BLaER1 treated with 17β-estradiol and CSF1 and Interleukin-3, amounts not matched to agents 10 nM and 100 nM (cell line): ENCODE results near the gene TMC6.
"Not testable (repeated sequence)": the region's sequence is repeated elsewhere in the genome, so short reads cannot be mapped to it uniquely, and the experiment has no call there.

Source experiments
- H3K27ac ChIP-seq, 11 experiments: shearing (Covaris generic); formaldehyde crosslinking; 2 replicates each; pipeline ENCODE4 v1.8.1; 2022
- H3K27me3 ChIP-seq, 11 experiments: shearing (Covaris generic); formaldehyde crosslinking; 2 replicates each; pipeline ENCODE4 v1.8.1; 2022
- H3K36me3 ChIP-seq, 11 experiments: shearing (Covaris generic); formaldehyde crosslinking; 2 replicates each; pipeline ENCODE4 v1.8.1; 2022
- H3K4me1 ChIP-seq, 10 experiments: shearing (Covaris generic); formaldehyde crosslinking; 2 replicates each; pipeline ENCODE4 v1.8.1; 2022
- H3K4me2 ChIP-seq, 11 experiments: shearing (Covaris generic); formaldehyde crosslinking; 2 replicates each; pipeline ENCODE4 v1.8.1; 2022
- H3K4me3 ChIP-seq, 10 experiments: shearing (Covaris generic); formaldehyde crosslinking; 2 replicates each; pipeline ENCODE4 v1.8.1; 2022
- H3K9ac ChIP-seq, 11 experiments: shearing (Covaris generic); formaldehyde crosslinking; 2 replicates each; pipeline ENCODE4 v1.8.1; 2022
- H3K9me3 ChIP-seq, 11 experiments: shearing (Covaris generic); formaldehyde crosslinking; replicated peaks in 1 of 11; 2 replicates each; pipeline ENCODE4 v1.8.1; 2022
- H4K20me1 ChIP-seq, 11 experiments: shearing (Covaris generic); formaldehyde crosslinking; 2 replicates each; pipeline ENCODE4 v1.8.1; 2022
- Cebpa-rat ChIP-seq, 11 experiments: shearing (Covaris generic); IDR thresholded peaks; 2 replicates each; pipeline ENCODE4 v1.8.1; 2022

Gene TMC6

DNA sequence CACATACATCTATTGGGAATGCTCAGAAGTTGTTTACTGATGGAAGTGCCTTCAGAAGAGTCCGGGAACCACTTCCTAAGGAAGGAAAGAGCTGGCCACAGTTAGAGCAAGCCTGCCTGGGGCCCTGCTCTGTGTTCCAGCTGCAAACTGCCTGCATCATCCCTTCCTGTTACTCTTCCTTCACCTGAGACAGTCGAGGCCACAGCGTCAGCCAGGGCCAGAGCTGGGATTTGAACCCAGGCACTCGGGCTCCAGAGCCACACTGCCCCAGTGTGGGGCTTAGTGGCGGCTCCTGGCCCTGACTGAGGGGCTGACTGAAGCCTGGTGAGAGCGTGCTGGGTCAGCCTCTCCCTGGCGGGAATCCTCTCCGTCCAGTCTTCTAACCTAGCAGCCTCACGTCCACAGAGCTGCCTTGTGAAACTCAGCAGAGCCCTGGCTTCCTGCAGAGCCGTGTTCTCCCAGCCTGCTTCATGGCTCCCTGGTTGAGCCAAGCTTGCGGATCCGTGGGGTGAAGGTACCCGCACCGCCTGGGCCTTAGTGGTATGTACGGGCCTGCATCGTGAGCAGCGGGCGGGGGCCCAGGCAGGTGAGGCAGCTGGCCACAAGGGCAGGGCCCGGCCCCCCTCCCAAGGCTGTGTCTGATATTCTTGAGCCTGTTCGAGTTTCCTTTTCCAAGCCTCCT is 13.0 kb upstream of the TMC6 start:
- peak overlapping the region in 10 of 11 experiments; percentile 6 to 61 (median 54); a peak in 16 of 22 replicates for H3K9ac ChIP-seq
- H3K36me3 ChIP-seq = peaks cover 0 to 30% (median 5%) of the 10 kb centered on the region in 11 experiments; a peak in 12 of 22 replicates
- peak overlapping the region; percentile 55 to 92 (median 71) for H3K4me2 ChIP-seq
- H3K27ac ChIP-seq = peak overlapping the region in 10 of 11 experiments; percentile 18 to 66 (median 50); a peak in 15 of 22 replicates
- 0 out of 20 replicates have a peak overlapping the region, but pooled peaks of 1 of the 10 experiments have one; percentile 35 for H3K4me3 ChIP-seq
- peaks cover 64 to 96% (median 77%) of the 10 kb centered on the region in 10 experiments for H3K4me1 ChIP-seq
- no peaks in the 10 kb centered on the region for H3K9me3 ChIP-seq
- H4K20me1 ChIP-seq = peaks cover 0 to 71% (median 18%) of the 10 kb centered on the region in 11 experiments; a peak in 14 of 22 replicates
- no peak for TF ChIP-seq Cebpa-rat (IDR thresholded peaks at IDR 0.05)
- H3K27me3 ChIP-seq = no peaks in the 10 kb centered on the region

- Histone ChIP-seq H3K27me3 (no peaks in the 10 kb centered on the region), H3K4me1 (peaks cover 64 to 100% (median 85%) of the 10 kb centered on the region in 10 experiments), H3K27ac (peak overlapping the region in 9 of 11 experiments; percentile 22 to 66 (median 49); a peak in 13 of 22 replicates), H4K20me1 (peaks cover 0 to 83% (median 18%) of the 10 kb centered on the region in 11 experiments; a peak in 14 of 22 replicates), H3K9ac (peak overlapping the region in 3 of 11 experiments; percentile 31 to 61 (median 59); a peak in 6 of 22 replicates), H3K36me3 (peaks cover 0 to 42% (median 17%) of the 10 kb centered on the region in 11 experiments; a peak in 18 of 22 replicates), H3K4me3 (no peak overlapping the region), H3K9me3 (no peaks in the 10 kb centered on the region), H3K4me2 (peak overlapping the region; percentile 49 to 92 (median 69))
- TF ChIP-seq Cebpa-rat (IDR thresholded peaks at IDR 0.05) = no peak
Measured at GRCh38 chr17:78140169-78141051, 11.9 kb upstream of the TMC6 start.

DNA sequence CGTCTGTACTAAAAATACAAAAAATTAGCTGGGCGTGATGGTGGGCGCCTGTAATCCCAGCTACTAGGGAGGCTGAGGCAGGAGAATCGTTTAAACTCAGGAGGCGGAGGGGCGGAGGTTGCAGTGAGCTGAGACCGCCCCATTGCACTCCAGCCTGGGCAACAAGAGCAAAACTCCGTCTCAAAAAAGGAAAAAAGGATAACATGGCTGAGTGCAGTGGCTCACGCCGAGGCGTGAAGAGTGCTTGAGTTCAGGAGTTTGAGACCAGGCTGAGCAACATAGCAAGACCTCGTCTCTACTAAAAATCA is 11.3 kb upstream of the TMC6 start:
- H4K20me1 ChIP-seq = peaks cover 0 to 89% (median 24%) of the 10 kb centered on the region in 11 experiments; a peak in 17 of 22 replicates
- H3K4me3 ChIP-seq, H3K9me3 ChIP-seq, H3K27me3 ChIP-seq, H3K9ac ChIP-seq: not testable (repeated sequence)
- peaks cover 63 to 100% (median 86%) of the 10 kb centered on the region in 10 experiments for H3K4me1 ChIP-seq
- peak overlapping the region in 9 of 11 experiments; percentile 3 to 55 (median 31); a peak in 11 of 22 replicates for H3K4me2 ChIP-seq
- H3K27ac ChIP-seq = peak overlapping the region in 1 of 11 experiments; percentile 15; a peak in 2 of 22 replicates
- H3K36me3 ChIP-seq = peaks cover 5 to 48% (median 23%) of the 10 kb centered on the region in 11 experiments; a peak in 21 of 22 replicates

- H4K20me1 ChIP-seq = peaks cover 0 to 91% (median 38%) of the 10 kb centered on the region in 11 experiments; a peak in 18 of 22 replicates
- H3K9me3 ChIP-seq = no peaks in the 10 kb centered on the region
- no peaks in the 10 kb centered on the region for H3K27me3 ChIP-seq
- no peak overlapping the region for H3K4me3 ChIP-seq
- no peak for TF ChIP-seq Cebpa-rat (IDR thresholded peaks at IDR 0.05)
- peak overlapping the region; percentile 11 to 94 (median 52) for H3K4me2 ChIP-seq
- peak overlapping the region in 5 of 11 experiments; percentile 19 to 30 (median 22); a peak in 4 of 22 replicates for H3K27ac ChIP-seq
- peaks cover 9 to 61% (median 28%) of the 10 kb centered on the region in 11 experiments; a peak in 21 of 22 replicates for H3K36me3 ChIP-seq
- H3K9ac ChIP-seq = peak overlapping the region in 4 of 11 experiments; percentile 9 to 37 (median 17); a peak in 2 of 22 replicates
- H3K4me1 ChIP-seq = peaks cover 69 to 100% (median 86%) of the 10 kb centered on the region in 10 experiments
Measured at GRCh38 chr17:78138204-78139060, 9.9 kb upstream of the TMC6 start.

- Histone ChIP-seq H4K20me1 (peaks cover 0 to 93% (median 45%) of the 10 kb centered on the region in 11 experiments; a peak in 18 of 22 replicates), H3K27me3 (no peaks in the 10 kb centered on the region), H3K9me3 (no peaks in the 10 kb centered on the region), H3K4me3 (no peak overlapping the region), H3K27ac (peak overlapping the region in 3 of 11 experiments; percentile 14 to 38 (median 21); a peak in 2 of 22 replicates), H3K36me3 (peaks cover 9 to 67% (median 28%) of the 10 kb centered on the region in 11 experiments; a peak in 21 of 22 replicates), H3K4me2 (peak overlapping the region; percentile 11 to 94 (median 52); a peak in 20 of 22 replicates), H3K9ac (peak overlapping the region in 1 of 11 experiments; percentile 41; a peak in 2 of 22 replicates), H3K4me1 (peaks cover 78 to 100% (median 91%) of the 10 kb centered on the region in 10 experiments)
- TF ChIP-seq Cebpa-rat (IDR thresholded peaks at IDR 0.05) = no peak
Measured at GRCh38 chr17:78137392-78138203, 9.0 kb upstream of the TMC6 start.

- TF ChIP-seq Cebpa-rat (IDR thresholded peaks at IDR 0.05) = 0 out of 22 replicates have a peak, but pooled peaks of 3 of the 11 experiments have one; percentile 8 to 36 (median 14)
- peak overlapping the region in 4 of 11 experiments; percentile 76 to 100 (median 88); a peak in 6 of 22 replicates for H3K4me2 ChIP-seq
- no peaks in the 10 kb centered on the region for H3K9me3 ChIP-seq
- H3K27me3 ChIP-seq = no peaks in the 10 kb centered on the region
- peaks cover 9 to 56% (median 28%) of the 10 kb centered on the region in 11 experiments; a peak in 21 of 22 replicates for H3K36me3 ChIP-seq
- H3K4me1 ChIP-seq = peaks cover 80 to 96% (median 90%) of the 10 kb centered on the region in 10 experiments
- no peak overlapping the region; a peak in 1 of 22 replicates for H3K9ac ChIP-seq
- H3K27ac ChIP-seq = 0 out of 22 replicates have a peak overlapping the region, but pooled peaks of 1 of the 11 experiments have one; percentile 9
- peaks cover 0 to 90% (median 45%) of the 10 kb centered on the region in 11 experiments; a peak in 18 of 22 replicates for H4K20me1 ChIP-seq
- no peak overlapping the region for H3K4me3 ChIP-seq
Measured at GRCh38 chr17:78135858-78136500, 7.4 kb upstream of the TMC6 start.
